SIG-M5 treated with dmso at 0.1 percent for 504 hours (cell line): ENCODE data around the gene IRF3.

Experiments
- DNase-seq: peaks from one replicate; lab custom pipeline; 2025; ENCODE audit not compliant: unreplicated experiment; lab: John Stamatoyannopoulos, UW

The IRF3 gene

GRCh38 chr19:49687566-49688316 is 22.1 kb upstream of the IRF3 start:
- no peak for DNase-seq

GRCh38 chr19:49687150-49687549 is 21.5 kb upstream of the IRF3 start:
- no peak for DNase-seq

GRCh38 chr19:49686503-49687088 is 20.9 kb upstream of the IRF3 start:
- no peak for DNase-seq

GRCh38 chr19:49685845-49686332 is 20.2 kb upstream of the IRF3 start:
- no peak for DNase-seq

- DNase-seq, result no peak
These were observed 19.4 kb upstream of the IRF3 start for GRCh38 chr19:49684983-49685553.

GRCh38 chr19:49684251-49684982 is 18.8 kb upstream of the IRF3 start:
- DNase-seq, result no peak

GRCh38 chr19:49683814-49684250 is 18.2 kb upstream of the IRF3 start:
- no peak for DNase-seq

GRCh38 chr19:49682274-49682673 is 16.6 kb upstream of the IRF3 start:
- DNase-seq, result no peak

- no peak for DNase-seq
These were observed 16.2 kb upstream of the IRF3 start for GRCh38 chr19:49681830-49682229.

GRCh38 chr19:49680421-49681351 is 15.0 kb upstream of the IRF3 start:
- peak; percentile 79 for DNase-seq

GRCh38 chr19:49679771-49680413 is 14.2 kb upstream of the IRF3 start:
- no peak for DNase-seq

- no peak for DNase-seq
These were observed 13.5 kb upstream of the IRF3 start for GRCh38 chr19:49678985-49679770.

- DNase-seq, result peak; percentile 80
These were observed 12.4 kb upstream of the IRF3 start for GRCh38 chr19:49677901-49678674.

GRCh38 chr19:49677231-49677900 is 11.7 kb upstream of the IRF3 start, which contains the start of gene PRMT1:
Gene PRMT1 (plus strand): TSS chr19:49677271. CDS start chr19:49677281, 10 bp downstream.
- DNase-seq, result no peak

- peak; percentile 100 for DNase-seq
These were observed 11.2 kb upstream of the IRF3 start for GRCh38 chr19:49676784-49677230.

- DNase-seq, result peak; percentile 89
These were observed 10.6 kb upstream of the IRF3 start for GRCh38 chr19:49676136-49676783.
